Lung microvascular endothelial cell (primary cell): Measurements from ENCODE around the gene CACNA2D3. TPM values are rescaled to one million over a fixed set of nuclear protein-coding genes. Genes with fewer than 3 reads are reported as not detected.
"Not testable (repeated sequence)": the region's sequence is repeated elsewhere in the genome, so short reads cannot be mapped to it uniquely, and the experiment has no call there.

Experiments
- DNase-seq, 2 donors: peaks; one replicate each; pipeline versions ENCODE4 v3.0.0 to v3.0.0-alpha.2; 2010; ENCODE audit warnings: low read depth in 2 of 2
- total RNA-seq: library from RNA; depleted of rRNA; stranded (reverse); fragments of >200 nt; gene quantifications from 2 replicates; pipeline ENCODE4 v1.2.1, GENCODE V29; 2014

The CACNA2D3 gene
- total RNA-seq, 1 donor from 2014 or later = not detected

DNA sequence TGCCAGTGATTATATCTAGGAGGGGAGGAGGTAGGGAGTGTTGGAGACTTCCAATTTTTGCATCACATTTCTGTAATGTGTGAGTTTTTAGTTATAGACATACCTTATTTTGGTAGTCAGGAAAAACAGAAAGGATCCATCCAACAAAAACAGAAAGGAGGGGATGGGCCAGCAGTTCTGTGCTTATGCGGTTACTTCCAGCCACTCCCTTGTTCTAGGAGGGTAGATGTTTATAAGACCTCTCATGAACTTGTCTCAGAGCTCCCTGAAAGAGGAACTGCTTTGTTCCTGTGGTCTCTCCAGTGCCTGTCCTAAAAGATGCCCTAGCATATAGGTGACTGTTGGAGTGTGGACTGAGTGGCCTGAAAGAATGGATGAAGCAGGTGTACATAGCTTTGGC lies 323.3 kb downstream of the CACNA2D3 start:
- DNase-seq = no peak

DNA sequence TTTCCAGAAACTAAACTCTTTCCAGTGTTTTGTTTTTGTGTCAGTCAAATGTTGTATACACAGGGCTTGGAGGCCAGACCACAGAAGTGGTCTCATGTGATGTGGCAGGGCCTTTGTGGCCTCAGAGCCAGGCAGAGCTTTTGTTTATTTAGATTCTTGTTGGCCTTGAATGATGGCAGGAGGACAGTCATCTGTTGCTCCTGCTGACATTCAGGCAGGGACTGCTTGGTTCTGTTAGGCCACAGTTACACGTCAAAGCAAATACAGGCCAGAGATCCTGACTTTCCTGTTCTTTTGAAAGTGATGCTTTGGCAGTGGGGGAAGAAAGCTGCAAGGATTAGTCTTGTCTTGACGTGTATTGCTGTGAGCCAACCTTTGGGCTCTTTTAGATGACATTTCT lies 325.1 kb downstream of the CACNA2D3 start:
- no peak for DNase-seq

DNA sequence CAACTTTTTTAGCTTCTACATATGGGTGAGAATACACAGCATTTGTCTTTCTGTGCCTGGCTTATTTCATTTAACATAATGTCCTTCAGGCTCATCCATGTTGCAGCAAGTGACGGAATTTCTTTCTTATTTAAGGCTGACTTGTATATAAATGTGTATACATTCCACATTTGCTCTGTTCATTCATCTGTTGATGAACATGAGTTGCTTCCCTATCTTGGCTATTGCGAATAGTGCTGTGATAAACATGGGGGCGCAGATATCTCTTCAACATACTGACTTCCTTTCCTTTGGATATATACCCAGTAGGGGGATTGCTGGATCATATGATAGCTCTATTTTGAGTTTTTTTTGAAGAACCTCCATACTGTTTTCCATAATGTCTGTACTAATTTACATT lies 332.5 kb downstream of the CACNA2D3 start:
- no peak for DNase-seq

DNA sequence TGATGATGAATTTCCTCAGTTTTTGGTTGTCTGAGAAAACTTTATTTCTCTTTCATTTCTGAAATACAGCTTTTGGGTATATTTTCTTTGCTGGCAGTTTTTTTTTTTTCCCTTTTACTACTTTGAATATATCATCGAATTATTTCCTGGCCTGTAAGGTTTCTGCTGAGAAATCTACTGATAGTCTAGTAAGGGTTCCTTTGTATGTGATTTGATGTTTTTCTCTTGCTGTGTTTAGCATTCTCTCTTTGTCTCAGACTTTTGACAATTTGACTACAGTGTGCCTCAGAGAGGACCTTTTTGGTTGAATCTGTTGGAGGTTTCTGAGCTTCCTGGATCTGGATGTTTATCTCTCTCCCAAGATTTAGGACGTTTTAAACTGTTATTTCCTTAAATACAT lies 336.0 kb downstream of the CACNA2D3 start:
- DNase-seq = no peak

DNA sequence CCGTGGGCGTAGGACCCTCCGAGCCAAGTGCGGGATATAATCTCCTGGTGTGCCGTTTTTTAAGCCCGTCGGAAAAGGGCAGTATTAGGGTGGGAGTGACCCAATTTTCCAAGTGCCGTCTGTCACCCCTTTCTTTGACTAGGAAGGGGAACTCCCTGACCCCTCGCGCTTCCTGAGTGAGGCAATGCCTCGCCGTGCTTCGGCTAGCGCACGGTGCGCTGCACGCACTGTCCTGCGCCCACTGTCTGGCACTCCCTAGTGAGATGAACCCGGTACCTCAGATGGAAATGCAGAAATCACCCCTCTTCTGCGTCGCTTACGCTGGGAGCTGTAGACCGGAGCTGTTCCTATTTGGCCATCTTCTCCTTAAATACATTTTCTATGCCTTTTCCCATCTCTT lies 342.2 kb downstream of the CACNA2D3 start:
- DNase-seq = not testable (repeated sequence)

DNA sequence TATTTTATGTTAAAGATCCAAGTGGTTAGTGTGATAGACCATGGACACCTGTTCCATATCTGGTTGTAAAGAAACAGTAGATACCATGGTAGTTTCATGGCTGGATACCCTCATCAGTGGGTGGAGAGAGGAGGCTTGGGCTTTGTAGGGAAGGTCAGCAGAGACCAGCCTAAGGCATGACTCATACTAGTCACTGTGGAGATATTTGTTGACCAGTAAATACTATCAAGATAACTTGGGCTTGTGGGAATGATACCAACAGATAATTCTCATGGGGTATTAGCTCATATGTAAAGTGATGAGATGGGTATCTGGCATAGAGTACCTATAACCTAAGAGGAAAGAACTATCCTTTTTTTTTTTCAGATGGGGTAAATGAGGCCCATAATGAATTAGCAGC lies 354.5 kb downstream of the CACNA2D3 start:
- no peak for DNase-seq

DNA sequence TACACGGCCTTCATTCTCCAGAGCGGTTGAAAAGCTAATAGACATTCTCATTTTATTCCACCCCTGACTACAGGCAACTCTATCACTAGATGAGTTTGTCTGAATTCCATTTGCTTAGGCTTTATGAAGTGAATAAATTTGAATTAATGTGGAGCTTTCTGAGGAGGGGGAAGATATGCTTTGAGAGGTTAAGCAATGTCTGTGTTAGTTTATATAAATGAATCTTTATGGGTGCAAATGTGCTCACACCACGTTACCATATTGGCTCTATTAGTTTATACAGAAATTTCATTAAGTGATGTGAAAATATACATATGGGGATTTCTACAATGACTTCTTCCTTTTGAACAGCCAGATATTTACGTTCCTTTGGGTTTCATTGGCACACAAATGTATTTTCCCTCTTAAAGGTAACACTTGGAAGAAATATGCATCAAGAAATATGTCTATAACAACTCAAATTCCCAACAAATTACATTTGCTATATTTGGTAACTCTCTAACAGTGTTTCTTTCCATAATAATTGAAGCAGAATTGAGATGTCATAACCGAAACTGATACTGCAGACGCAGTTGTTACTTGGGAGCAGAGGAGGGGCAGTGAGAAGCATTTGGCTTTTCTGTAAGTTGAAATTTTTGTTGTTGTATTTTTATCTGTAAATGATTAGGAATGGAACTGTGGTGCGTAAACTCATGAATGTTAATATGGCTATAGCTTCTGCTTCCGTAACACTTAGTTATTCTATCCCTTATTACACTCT lies 359.4 kb downstream of the CACNA2D3 start:
- no peak for DNase-seq

DNA sequence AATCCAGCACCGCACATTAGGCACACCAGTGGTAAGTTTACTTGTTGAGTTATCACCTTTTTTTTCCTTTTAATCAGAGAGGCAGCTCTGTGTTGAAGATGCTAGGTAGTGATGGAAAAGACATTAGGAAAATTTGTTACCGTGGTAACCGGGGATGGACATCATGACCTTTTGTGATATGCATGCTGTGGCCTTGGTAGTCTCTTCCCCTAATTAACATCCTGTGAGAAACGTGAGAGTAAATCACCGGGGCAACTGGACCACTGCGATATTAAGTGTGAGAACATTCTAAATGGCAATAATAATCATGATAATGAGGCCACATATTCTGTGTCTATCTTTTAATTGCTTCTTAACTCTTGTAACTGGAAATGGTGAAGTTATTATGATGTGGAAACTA lies 362.0 kb downstream of the CACNA2D3 start:
- no peak for DNase-seq

DNA sequence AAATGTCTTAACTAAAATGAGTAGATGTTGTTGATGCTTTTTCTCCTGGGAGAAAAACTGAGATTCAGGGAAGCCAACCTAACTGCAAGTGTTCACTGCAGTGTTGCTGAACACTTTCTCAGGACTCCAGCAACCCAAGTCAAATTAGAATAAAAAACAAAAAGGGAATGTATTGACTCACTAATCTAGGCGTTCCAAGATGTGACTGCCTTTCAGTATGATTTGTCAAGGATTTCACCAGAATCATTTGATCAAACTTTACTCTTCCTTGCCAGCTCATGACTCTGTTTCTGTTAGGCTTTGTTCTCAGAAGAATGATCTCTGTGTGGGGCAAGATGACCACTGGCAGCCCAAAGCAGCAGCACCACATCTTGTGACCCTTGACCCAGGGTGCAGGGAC lies 364.0 kb downstream of the CACNA2D3 start:
- DNase-seq = no peak

DNA sequence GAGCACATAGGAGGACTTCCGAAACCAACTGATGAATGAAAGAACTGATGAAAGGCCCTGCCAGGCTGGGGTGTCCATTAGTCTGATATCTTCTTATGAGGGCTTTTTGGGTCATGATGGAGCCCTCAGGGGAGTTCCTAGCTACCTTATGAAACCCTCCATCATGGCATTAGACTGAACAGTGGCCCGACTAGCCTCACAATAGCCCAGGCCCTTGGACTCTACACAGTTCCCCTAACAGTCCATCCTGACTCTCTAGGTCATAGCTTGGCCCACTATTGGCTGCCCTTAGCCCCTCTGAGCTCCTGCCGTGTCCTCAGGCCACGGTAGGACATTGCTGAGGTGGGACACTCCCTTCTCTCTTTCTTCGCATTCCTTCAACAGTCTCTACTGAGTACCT lies 365.9 kb downstream of the CACNA2D3 start:
- DNase-seq = no peak

DNA sequence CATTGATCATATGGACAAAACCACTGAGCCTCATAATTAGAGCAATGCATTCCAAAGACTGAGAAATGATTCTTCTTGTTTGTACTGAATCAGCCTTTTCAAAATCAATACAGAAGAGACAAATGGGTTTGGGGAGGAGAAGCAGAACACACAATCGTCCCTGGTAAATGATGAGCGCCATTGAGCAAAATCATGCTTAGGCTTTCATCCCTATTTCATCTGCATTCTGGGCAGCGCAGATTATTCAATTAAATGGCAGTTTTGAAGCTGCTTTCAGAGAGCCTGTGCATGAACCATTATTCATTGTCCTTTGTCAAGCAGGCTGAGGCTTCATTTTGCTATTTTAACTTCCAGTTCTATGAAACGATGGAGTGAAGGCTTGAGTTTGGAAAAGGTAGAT lies 371.9 kb downstream of the CACNA2D3 start:
- no peak for DNase-seq

DNA sequence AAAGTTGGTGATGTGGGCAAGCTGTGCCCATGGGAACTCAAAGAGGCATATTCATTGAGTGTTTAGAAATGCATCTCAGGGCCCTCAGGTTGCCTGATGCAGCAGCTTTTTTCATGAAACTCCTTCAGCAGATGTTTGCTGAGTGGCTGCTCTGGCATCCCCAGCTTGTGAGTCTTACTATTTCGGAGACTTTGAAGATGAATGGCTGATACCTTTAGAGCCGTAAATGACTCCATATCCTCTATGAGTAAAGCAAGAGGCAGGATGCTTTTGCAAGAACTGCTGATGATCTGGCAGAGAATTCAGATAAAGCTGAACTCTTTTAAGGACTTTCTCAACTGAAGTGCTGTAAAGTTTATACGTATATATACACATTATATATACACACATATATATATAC lies 384.3 kb downstream of the CACNA2D3 start:
- no peak for DNase-seq

DNA sequence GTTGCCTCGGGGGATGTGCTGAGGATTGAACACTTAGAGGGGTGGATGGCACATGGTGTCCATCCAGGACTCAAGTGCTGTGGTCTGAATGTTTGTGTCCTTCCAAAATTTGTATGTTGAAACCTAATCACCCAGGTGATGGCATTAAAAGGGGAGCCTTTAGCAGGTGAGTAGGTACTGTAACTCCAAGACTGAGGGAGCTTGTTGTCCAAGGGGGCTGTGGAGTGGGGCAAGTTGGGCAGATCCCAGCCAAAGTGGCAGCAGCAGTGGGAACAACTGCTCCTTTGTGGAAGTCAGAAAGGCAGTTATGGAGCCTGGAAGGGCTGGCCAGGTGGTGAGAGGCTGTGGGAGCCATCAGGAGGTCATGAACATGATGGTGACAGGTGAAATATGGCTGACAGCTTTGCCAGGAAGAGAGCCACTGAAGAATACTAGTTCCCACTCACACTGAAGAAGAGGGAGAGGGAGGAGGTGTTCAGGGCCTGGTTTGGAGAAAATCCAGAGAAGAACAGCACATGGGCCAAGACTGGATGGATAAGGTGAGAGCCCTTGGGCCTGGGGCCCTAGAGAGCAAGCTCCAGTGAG lies 385.6 kb downstream of the CACNA2D3 start:
- DNase-seq = no peak

DNA sequence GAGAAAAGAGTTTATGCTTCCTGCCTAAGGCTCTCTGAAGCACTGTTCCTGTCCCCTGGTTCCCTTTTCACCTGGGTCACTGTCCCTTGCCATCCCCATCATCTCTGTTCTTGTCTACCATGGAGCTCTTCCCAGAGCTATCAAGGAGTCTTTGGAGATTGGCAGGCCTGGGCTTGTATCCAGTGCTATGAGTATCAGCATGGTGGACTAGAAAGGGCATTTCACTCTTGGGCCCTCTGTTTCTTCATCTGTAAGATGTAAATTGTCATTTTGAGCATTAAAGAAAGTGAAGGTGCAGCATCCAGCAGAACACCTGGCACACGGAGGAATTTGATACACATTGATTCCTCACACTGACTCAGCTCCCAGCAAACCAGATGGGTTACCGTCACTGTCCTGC lies 388.2 kb downstream of the CACNA2D3 start:
- no peak for DNase-seq

DNA sequence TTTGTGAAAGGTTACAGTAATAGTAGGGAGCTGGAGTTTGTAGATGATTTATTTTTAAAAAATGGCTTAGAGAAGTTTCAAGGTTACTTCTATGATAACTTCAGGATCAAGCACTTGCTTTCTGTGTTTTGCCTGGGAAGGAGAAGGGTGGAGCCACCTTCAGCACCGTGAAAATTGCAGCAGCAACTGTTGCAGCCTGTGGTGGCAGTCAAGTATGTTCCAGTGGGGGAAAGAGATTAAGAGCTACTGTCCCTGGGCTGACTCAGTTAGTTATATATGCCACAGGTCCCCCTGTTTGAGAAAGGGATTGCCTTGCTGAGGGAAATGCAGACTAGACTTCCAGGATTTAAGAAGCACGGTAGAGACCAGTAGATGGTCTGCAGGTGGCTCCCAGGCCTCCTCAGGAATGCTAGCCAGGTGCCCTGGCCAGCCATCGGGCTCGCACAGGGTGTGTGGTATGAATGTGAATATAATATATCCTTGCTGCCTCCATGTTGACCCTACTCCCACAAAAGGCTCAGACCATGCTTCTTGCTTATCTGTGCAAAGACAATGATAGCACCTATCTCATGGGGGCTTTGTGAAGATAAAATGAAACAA lies 389.5 kb downstream of the CACNA2D3 start:
- DNase-seq = no peak

DNA sequence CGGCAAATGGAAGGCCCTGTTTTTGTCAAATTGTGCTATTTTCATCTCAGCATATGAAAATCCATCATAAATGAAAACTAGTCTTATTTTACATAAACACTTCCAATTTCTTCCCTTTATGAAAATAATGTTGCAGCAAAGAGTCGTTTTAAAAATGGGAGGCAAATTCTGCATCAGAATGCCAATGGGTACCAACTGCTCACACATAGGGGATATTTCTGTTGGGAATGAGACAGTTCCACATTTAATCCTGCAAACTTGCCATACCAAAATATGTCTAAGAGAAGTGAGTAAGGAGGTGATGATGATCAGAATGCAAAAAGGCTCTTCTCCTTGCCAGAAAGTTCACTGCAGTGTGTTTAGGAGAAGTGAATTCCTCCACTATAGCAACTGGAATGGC lies 391.7 kb downstream of the CACNA2D3 start:
- no peak for DNase-seq

DNA sequence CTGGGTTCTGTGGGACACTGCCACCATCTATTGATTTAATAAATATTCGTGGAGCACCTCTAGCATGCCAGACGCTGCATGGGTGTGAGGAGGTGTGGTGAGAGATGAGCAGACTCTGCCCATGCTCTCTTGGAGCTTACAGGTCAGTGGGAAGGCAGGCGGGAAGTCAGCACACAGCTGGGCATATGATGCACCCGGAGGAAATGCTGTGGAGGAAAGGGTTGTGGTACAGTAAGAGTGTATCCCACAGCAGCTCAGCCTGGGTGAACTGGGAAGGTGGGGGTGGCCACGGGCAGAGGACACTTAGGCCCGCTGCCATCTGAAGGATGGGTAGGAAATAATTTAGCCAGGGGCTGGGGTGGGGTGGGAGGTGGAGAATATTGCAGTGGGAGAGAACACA lies 392.1 kb downstream of the CACNA2D3 start:
- DNase-seq = no peak

DNA sequence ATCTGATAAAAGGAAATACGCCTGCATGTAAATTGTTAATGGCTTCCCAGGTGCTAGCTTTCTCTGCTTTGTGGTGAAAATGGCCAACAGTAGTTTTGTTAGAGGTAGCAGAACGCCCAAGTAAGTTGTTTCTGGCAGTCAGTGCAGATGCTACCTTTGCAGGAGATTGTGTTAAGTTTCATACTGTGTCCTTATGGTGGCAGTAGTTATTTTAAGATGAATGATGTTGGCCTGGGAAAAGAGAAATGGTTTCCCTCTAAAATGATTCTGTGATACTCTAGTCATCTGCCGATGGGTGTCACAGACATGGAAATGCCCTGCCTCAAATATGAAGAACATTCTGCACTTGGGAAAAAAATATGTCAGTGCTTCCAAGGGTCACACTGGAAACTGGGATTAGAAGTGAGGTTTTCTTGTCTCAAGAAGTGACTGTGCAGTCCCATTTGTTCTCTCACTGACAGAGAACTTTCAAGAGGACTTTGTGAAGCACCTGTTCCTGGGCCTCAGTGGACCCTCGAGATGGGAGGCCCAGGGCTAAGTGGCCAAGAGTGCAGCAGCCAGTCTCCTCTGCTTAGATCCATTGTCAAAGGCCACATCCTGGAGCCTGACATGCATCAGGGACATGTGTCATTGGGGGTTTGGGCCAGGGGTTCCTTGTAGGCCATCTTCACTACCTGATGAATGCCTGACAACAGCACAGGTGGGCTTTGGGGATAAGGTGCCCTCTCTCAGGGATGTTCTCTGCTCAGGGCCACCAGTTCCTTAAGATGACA lies 393.3 kb downstream of the CACNA2D3 start:
- no peak for DNase-seq

DNA sequence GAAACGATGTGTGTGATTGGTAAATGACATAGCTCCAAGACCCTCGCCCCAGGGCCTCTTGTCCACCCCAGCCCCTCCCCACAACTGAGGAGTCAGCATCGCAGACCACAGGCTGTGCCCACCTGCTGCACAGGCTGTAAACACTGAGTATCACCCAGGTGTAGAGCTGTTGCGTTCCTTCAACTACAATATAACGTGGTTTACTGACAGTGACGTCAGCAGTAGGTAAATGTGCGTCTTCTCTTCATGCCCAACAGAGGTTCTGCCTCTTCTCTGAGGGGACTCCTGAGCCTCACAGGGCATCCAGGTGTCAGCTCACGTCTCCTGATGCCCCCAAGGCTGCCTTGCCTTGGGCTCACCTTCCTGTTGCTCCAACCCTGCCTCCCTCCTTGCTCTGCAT lies 395.1 kb downstream of the CACNA2D3 start:
- no peak for DNase-seq

DNA sequence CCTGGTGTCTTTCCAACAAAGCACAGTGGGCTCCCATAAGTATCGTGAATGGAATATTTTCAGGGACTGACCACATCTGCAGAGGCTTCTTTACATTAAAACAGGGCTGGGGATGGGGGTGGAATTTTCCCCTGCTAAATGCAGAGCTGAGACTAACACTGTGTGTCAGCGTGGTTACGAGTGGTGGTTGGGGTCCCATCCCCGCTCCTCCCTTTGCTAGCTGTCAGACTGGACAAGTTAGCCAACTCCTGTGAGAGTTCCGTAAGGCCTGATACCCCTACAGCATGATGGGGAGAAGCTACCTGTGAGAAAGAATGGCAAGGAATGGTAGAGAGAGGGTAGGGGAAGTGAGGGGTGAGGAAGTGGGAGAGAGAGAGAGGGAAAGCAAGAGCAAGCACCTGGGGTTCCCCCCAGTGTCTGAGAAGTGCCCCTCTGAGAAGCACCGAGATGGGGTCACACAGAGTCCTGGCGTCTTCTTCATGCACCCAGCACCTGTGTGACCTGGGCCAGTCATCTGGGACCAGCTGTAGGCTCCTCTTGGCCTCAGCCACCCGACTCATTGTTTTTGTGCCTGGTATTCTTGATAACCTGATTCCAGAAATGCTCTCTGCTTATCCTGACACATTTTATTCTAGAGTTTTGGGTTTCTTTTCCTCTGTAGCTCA lies 395.8 kb downstream of the CACNA2D3 start:
- DNase-seq = no peak

DNA sequence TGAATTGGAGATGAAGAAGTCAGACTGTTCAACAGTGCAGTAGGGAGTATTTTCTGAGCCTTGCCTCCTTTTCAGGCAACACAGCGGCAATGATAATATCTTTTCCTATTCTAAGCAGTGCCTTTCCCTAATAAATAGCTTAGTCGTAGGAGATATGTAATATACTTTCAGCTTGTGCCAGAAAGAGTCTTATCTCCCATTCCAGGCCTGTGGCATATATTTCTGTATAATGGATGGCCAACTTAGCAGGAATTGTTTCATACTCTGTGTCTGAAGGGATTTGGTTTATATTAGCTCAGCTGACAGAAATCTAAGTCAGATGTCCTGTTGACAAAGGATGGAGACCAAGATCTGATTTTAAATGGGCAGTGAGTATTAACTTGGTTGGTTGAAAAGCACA lies 397.1 kb downstream of the CACNA2D3 start:
- no peak for DNase-seq

DNA sequence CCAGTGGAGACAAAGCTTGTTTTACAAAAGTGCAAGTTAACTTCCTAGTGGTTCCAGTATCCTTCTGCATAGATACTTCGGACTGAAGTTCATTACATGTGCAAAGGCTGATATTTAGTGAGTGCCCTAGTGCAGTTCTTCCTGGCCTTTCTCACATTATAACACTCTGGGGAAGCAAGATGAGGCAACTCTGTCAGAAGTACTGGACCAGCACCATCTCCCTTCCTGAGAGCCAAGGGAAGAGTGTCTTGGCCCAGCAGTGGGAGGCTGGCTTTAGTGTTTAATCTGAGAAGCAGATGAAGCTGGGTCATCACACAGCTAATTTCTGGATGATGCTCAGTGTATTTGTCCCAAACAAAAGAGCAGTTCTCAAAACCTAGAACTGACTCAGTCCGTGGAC lies 397.7 kb downstream of the CACNA2D3 start:
- no peak for DNase-seq
